Islet of Langerhans (tissue), 1 donor: ENCODE data around the gene TRMU.

Experiments
- FAIRE-seq: peaks from one replicate; lab custom pipeline; 2011; peaks lifted over from hg19 to GRCh38; lab: Jason Lieb, UNC

The TRMU gene

GRCh38 chr22:46356496-46357480 is 21.3 kb downstream of the TRMU start:
- no peak for FAIRE-seq

GRCh38 chr22:46357711-46358520 is 22.4 kb downstream of the TRMU start:
- no peak for FAIRE-seq

- no peak for FAIRE-seq
Measured at GRCh38 chr22:46358766-46359165, 23.3 kb downstream of the TRMU start.

DNA sequence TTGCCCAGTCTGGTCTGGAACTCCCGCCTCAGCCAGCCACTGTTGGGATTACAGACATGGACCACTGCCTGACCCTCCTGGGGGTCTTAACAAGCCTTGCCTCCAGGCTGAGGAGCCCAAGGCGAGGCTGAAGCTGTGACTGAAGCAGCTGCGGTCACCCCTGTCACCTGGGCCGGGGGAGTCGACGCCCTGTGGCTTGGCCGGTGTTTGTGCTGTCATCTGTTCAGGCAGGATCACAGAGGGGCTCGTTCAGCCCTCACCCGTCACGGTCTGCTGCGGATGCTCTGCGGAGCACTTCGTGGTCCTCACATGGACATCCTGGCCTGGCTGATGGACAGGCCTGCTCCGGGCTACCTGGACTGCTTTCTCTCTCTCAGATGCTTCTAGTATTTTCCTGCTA is 23.8 kb downstream of the TRMU start:
- FAIRE-seq: no peak

DNA sequence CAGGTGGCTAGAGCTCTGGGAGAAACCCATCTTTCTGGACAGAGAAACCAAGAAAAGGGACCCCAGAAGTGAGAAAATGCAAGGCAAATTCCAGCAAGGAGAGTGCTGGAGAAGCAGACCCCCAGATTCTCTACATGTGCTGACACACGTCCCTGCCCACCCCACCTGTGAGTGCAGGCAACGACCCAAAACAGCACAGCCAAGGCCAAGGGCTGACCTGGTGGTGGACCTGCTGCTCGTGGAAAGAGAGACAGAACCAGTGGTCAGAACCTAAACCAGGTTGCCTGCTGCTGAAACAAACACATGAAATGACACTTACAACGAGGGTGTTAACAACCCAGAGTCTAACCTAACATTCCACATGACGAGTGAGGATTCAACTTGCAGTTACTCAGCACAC is 24.6 kb downstream of the TRMU start:
- no peak for FAIRE-seq

DNA sequence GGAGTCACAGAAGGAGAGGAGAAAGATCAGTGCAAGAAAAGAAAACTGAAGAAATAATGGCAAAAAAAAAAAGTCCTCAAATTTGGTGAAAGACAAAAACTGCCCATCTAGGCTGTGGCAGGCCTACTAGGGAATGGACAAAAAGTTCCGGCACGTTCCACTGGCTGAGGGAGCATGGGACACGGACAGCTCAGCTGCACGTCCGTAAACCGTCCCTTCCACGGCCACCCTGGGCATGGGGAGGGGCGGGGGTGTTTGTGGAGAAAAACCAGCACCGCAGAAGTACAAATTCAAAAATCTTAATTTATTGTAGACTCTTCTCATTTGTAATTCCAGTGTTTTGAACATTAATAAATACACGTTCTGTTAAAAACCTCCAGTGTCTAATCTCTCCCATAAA is 25.4 kb downstream of the TRMU start:
- no peak for FAIRE-seq

DNA sequence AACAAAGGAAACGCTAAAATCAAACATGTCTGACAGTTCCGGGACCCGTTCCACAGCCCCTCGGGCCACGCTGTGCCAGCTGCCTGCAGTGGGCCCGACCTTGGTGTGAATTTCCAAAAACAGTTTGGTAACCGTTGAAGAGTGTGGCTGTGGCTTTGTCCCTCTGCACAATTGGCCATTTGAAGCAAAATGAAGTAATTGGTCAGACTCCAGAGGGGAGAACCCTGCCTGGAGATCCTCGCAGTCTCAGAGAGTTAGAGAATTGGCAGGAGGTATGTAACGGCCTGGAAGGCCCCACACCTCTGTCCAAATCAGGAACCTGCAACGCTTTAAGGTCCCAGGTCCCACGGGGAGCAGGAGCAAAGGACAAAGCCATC is 26.3 kb downstream of the TRMU start:
- no peak for FAIRE-seq

DNA sequence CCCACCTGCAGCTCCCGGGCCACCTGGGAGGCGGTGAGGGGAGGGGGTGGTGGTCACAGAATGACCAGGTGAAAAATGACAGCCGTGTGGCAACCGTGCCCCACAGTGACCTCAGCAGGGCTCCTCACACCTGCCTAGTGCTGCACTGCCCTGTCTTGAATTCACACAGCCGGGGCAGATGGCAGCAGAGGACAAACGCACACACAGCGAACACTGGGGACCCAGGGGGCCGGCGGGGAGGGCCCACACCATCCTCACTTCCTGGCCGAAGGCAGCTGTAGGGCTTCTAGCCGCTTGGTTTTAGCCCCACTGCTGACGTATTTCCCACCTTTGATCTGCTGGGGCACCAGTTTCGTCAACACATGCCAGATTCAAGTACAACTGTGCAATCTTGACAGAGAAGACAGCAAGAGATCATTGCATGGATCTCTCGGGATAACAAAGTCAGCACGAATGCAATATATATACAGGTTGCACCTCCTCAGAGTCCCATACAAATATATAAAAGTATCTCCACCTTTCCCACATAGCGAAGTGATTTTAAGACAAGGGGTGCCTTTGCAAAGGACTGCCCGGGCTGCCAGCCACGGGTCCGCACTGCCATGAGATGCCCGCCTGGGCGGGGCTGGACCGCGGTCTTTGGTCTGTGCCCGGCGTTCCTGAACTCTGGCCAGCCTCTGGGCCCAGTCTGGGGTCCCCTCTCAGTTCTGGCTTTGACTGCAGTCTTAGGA is 26.9 kb downstream of the TRMU start:
- FAIRE-seq: no peak

DNA sequence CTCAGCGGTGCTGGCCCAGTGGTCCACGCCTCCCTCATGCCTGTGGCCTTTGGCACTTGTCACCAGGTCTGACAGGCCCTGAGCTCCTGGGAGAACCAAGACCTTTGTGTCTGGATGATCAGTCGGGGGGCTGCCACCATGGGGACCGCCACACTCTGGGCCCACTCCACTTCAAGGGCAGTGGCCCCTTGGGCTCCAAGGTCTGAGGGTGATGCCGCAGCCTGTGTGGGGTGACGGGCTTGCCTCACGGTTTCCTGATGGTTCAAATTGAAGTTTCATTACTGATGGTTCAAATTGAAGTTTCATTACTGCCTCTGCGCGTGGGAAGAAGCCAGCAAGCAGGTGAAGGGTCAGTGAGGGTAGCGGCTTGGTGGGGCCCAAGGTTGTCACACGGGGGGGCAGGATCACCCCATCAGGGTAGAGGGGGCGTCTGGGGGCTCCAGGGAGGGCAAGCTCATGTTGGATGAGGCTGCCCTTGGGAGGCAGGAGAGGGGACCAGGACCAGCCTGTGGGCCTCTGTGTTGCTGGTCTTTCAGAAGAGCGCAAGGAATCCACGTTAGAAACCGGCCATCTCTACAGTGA is 27.5 kb downstream of the TRMU start:
- FAIRE-seq: no peak

DNA sequence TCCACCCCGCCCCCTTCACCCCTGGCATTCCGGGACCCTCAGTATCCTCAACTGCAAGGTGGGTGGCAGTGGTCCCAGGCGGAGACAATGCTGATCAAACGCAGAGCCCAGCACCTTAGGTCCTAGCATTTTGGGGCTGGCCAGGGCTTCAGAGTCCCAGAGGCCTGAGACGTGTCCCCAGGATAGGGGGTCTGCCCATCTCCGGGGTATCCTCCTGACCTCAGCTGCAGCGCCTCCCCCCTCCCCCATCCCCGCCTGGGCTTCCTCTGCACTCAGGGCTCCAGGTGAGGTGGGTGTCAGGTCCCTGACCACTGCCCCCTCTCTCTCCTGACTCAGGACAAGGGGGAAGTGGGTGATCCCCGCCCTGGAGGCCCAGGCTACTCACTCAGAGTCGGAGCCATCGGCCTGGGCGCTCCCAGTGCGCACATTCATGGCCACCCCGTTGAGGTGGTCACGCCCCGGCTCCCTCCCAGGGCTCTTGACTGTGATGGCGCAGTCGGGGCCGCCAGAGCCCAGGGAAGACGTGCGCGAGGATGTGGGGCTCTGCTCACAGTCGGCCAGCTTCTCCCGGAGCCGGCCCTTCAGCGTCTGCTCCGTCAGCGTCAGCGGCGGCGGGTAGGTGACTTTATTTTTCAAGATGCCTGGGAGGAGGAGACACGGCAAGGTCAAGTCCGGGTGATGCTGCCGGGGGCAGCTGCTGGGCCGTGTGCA is 28.3 kb downstream of the TRMU start:
- no peak for FAIRE-seq

DNA sequence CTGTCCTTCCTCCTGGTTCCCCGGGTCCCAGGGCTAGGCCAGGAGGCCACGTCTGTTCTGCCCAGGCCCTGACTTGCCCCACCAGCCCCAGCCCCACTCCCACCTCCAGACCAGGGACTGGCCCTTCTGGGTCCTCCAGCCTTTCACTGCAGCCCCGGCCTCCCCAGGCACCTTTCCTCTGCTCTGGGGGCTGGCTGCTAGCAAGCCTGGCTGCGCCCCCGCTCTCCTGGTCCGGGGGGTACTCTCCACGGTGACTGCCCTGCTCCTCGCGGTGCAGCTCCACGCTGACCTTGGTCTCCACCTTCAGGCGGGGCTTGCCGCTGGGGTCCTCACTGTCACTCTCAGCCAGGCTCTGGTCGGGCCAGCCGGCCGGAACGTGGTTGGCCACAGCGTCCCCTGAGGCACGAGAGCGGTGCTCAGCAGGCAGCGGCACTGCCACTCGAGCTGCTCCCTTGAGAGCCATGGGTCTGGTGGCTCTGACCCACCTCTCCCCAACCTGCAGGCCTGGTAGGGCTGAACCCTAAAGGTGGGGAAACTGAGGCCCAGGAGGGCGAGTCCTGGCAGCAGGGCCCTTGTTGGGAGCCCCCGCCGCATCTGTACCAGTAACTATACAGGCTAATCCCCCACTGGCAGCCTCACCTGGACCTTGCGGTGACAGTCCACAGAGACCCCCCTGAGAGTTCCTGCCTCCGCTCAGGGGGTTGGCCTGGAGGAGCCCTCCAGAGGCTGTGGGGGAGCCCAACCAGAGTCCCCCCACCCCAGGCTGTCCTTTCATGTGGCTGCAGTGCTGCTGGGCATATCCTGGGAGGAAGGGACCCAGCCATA is 29.0 kb downstream of the TRMU start:
- FAIRE-seq: no peak

- no peak for FAIRE-seq
Measured at GRCh38 chr22:46365166-46365624, 29.7 kb downstream of the TRMU start.

- FAIRE-seq: no peak
Measured at GRCh38 chr22:46366327-46366731, 30.8 kb downstream of the TRMU start.

GRCh38 chr22:46366801-46367706 is 31.5 kb downstream of the TRMU start:
- FAIRE-seq: no peak

DNA sequence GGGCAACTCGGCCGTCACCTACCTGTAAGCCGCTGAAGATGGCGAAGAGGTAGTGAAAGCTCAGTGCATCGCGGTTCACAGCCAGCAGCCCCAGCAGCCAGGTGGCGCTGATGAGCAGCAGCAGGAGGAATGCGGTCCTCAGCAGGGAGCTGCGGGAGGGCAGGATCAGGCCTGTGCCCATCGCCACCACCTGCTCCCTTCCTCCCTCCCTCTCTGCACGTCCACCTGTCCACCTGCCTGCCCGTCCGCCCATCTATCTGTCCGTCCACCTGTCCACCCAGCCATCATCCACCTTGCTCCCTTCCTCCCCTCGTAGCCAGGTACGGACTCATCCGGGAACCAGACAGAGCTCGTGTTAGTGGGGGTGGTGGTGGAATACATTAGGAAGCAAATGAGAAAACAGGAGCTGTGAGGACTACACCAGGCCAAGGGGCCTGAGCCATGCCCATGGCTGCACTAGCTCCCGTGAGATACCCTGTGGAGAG is 32.2 kb downstream of the TRMU start:
- FAIRE-seq: no peak

DNA sequence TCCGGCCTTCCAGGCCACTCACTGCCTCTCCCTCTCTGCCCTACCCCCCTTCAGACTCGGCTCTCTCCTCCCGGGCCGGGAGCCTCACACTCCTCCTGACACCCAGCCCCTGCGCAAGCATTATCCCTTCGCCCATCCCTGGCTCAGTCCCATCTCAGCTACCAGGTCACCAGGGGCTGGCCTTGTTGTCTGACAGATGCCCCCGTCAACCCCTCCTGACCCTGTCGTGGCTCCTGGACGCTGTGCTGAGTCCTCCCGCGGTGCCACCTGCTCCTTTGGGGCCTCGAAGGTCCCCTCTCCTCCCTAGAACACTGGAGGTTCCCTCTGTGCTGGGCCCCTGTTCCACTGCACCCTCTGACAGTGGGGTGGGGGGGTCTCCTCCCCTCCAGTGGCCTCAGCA is 32.9 kb downstream of the TRMU start:
- FAIRE-seq: no peak

DNA sequence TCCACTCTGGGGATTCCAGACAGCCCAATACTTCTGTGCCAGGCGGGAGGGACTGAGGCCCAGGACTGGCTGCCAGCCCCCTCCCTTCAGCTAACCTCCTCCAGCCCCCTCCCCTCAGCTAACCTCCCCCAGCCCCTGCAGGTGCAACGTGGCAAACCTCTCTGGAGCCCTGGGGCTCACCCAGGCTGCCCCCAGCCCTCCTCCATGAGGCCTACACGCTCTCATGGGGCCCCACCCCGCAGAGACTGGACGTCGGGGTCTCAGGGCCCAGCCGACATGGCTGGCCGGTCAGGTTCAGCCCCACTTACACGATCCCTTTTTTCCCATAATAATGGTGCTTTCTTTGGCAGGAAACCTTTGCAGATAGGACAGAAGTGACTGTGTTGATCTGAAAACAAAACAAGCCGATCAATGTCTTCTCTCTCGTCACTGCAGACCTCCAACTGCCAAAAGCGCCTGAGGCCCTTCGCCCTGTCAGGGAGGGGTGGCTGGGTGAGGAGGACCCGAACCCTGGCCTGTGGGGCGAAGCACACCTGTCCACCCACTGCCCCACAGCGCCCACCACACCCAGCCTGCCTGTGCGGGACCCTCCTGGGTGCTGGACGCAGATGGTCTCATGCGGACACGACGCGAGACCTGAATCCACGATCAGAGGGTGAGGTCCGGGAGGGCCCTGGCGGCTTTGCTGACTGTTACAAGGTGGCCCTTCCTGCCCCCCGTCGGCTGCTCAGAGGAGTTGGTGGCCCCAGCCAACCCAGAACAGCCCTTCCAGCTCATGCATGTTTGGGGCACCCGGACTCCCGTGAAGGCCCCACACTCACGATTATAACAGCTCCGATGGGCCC is 33.6 kb downstream of the TRMU start:
- no peak for FAIRE-seq
